Central memory CD4-positive, alpha-beta T cell (primary cell): ENCODE data around the gene HYDIN.
A peak's percentile ranks its signal among the peaks of the same experiment; 100 is the strongest.

Experiments
- DNase-seq: peaks from one replicate; pipeline ENCODE4 v3.0.0; 2022

HYDIN gene

DNA sequence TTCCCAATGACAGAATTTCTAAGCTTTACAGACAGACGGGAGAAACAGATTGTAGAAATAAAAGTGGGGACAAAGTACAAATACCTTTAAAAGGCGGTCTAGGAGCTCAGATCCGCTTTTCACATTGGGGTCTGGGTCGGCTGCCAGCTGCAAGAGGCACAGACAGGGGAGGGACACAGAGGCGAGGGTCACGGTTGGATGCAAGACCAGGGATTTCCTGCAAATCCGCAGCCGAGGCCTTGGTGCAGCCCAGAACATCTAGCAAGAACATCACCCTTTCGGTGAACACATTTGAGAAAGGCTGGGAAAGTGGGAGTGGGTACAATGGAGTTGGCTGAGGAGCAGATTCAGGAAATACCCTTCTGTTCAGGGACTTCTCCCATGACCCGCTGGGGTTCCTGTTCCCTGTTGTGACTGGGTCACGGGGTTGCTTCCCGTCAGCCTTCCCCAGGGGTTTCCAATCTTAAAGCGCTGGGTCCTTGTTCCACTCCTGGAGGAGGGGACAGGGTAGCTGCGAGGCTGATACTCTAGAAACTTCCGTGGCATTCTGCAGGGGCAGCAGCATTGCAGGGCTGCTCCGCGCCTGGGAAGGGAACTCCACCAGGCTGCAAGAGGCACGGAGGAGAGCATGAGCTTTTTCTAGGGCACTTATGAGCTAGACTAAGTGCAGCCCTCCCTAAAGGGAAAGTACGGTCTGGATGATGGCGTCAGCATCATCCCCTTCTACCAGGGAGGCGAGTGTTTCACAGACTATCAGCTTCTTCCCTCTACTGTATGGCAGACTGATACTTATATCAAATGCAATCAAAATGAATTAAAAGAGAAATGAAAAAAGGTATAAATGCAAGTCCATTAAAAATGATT is 445.6 kb downstream of the HYDIN start:
- no peak for DNase-seq

DNA sequence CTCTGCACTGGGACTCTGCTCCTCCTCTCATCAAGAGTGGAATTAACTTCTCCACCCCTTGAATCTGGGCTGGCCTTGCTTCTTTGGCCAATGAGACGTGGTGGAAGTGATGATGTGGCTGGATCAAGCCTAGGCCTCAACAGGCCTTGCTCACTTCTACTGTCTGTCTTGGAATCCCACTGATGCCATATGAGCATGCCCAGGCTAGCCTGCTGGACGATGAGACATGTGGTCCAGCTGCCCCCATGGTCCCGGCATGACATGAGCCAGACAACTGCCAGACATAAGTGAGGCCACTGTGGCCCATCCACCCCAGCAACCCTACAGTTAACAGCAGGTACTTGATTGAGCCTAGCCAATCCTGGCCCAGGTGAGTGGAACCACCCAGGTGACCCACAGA is 448.3 kb downstream of the HYDIN start:
- DNase-seq = no peak

DNA sequence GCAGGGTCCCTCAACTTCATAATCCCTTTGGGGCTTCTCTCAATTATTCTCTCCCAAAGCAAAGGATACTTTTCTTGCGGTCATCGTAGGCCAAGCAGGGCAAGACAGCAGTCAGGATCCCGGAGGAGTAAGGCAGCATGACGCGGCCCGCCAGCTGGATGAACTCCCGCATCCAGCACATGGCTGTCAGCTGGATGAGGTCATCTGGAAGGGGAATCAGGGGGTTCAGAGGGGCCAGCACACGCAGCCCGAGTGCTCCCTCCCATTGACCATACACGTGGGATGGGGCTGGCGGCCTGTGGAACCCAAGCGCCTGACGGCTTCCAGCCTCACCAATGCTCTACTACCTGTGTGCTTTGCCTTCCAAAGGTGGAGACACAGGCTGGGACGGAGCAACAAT is 448.7 kb downstream of the HYDIN start:
- DNase-seq = no peak

DNA sequence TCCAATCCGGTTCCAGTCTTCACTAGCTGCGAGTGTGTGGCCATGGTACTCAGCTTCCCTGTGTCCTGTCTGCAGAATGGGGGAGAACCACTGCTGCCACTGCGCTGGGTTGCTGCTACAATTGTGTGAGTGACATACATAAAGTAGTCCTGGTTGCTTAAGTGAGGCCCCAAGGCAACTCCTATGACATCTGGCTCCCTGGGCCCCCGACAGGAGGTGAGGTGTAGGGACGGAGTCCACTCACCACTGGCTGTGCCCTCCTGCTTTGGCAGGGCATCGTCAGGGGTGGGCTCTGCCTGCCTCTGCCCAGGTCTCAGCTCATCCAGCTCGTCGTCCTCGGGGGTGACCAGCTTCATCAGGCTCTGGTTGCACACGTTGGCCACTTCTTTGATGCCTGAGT is 450.0 kb downstream of the HYDIN start:
- DNase-seq = no peak

DNA sequence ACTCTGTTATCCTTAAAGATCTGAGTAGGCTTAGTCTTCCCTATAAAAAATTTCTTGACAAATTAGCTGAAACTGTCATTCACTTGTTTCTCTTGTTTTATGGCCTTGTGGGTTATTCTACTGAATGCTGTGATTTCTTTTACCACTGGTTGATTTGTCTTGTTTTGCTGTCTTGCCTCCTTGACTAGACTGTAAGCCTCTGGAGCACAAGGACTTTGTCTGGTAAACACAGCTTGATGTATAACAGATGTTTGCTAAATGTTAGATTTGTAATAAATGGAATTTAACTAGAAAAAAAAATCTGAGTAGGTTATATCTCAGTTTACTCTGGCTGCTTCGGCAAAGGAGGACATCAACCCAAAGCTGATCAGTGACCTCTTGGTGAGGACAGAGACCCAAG is 451.2 kb downstream of the HYDIN start:
- no peak for DNase-seq

DNA sequence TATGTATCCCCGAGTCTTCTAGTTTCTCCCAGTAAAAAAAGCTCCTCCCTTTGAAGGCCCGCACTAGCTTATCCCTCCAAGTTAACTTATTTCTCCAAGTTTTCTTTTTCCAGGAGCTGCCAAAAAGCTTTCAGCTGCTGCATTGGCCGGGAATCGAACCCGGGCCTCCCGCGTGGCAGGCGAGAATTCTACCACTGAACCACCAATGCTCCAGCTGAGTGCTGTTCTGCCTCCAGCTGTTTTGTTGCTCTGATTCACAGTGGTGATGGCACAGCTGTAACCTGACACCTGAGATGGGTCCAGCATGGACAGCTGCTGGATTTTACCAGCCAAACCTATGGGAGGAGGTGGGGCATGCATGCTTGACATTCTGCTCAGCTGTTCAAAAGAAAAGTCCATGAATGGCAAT is 451.6 kb downstream of the HYDIN start:
- no peak for DNase-seq

DNA sequence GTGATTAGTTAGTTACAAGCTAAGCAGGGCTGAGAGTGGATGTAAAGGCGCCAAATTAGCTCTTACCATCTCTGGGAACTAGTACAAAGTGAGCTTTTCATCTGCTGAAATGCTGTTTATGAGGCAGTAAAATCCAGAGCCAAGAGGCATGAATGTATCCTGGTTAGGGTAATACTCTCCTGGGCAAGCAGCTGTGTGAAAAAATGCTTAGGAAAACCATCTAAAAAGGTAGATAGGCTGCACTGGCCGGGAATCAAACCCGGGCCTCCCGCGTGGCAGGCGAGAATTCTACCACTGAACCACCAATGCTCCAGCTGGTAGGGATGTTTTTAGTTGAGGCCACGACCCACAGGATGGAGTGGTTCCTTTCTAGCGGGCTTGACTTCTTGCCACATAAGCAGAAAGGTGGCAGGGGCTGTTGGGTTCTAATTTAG is 452.5 kb downstream of the HYDIN start:
- DNase-seq = no peak

DNA sequence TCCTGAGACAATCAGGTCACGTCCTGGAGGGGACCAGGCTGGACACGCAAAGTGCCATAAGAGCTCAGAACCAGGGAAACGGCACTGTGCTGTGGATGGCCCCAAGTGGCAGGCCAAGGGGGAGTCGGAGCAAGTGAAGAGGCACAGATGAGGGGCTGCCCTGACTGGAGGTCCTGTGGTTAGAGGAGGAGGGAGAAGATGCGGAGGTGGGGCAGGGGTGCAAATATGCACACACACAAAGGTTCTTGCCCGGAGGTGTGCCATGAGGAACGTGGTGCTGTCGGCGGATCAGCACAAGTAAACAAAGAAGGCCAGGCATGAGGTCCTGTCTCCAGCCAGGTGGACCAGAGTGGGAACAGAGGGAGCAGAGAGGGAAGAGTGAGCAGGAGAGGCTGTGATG is 453.0 kb downstream of the HYDIN start:
- DNase-seq = no peak

DNA sequence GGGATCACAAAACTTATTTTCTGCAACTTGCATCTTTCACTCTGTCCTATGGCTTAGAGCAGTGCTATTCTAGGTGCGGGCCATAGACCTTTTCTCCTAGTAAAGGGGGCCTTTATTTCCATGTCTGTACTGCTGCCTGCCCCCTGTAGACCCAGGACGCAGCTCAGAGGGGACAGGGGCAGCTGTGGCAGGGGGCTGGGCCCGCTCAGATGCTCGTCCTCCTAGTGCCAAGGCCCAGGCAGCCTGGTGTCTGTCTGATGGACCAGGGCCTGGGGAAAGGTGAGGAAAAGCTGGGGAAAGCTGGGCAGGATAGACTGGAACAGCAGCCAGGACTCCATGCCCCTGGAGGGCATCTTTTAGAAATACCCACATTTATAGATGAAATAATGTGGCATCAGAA is 455.1 kb downstream of the HYDIN start:
- DNase-seq = no peak

DNA sequence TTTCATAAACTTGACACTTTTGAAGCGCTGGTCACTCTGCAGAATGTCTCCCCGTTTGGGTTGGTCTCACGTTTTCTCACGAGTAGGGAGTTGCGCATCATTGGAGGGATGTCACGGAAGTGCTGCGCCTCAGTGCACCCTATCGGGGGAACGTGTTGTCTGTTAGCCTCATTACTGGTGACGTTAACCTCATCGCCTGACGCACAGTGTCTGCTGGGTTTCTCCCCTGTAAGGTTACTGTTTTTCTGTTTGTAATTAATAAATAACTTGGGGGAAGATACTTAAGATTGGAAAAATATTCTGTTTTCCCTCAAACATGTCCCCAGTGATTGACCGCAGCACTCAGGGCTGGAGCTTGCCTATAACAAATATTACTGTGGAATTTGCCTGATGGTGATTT is 456.3 kb downstream of the HYDIN start:
- no peak for DNase-seq

DNA sequence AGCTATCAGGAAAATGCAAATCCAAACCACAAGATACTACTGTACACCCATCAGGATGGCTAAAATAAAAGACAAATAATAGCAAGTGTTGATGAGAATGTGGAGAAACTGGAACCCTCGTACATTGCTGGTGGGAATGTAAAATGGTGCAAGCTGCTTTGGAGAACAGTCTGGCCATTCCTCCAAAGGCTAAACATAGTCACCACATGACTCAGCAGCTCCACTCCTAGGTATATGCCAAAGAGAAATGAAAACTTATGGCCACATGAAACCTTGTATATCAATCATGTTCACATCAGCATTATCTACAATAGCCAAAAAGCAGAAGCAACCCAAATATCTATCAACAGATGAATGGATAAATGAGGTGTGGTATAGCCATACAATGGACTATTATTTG is 458.0 kb downstream of the HYDIN start:
- no peak for DNase-seq

DNA sequence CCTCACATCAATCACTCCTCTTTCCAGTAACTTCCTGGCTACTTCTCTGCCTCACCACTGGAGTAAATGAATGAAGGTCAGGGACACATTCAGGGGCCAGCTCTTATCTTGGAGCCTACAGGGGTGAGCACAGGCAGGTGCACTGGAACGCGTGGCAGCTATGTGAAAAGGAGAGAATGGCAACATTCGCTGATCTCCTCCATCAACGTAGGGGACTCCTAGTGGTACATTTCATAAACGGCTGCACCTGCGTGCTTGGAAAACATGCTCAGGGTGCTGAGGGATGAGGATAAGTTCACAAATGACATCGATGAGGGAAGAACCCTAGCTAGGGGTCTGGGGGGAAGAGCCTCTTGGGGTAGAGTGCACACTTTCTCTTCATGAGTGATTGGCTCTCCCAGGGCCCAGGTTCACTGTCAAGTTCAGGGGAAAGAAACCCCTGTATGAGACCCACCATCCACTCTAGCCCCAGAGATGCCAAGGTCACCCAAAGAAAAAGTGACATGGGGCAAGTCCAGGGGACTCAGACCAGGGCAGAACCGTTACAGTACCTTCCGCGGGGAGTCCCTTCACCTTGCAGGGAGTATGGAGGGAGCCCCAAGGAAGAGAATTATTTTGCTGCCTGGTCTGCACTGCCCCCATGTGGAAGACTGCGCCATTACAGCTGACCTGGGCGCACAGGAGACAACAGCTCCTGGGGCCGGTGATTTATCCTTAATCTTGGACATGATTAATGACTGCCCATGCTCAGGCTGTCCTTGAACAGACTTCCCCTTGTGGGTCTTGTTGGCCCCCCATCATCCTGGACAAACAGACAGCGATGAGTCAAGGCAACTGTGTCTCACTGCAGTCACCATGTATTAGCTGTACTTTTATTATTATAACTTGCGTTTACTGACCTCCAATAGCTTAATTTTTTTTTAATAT is 459.6 kb downstream of the HYDIN start:
- peak; percentile 15 for DNase-seq

DNA sequence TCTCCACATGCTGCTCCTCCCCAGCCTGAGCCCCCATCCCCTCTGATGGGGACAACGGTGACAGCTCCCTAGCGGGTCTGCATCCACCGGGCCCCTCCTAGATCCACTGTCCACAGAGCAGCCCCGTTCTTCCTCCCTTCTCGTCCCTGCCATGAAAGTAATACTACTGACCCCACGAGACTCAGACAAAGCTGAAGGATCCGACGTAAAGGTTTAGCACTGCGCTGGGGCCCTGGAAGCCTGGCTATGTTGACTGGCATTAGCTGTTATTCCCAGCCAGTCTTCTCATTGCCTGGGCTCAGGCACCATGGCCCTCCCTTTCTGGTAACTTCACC is 460.3 kb downstream of the HYDIN start:
- no peak for DNase-seq

DNA sequence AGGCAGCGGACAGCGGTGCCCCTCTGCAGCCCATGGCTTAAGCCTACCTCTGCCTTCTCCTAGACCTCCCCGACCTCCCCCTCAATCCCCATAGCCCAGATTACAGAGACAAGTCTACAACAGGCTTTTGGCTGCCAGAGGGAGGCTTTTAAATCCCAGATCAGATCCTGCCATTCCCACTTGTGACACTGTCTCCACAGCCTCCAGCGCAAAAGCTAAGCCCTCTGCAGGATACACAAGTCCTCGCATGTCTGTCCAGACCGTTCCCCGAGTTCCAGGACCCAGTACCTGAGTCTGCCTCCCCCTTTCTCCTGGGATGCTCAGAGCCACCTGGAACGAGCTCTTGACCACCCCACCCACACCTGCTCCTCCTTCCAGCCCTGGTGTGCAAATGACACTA is 460.8 kb downstream of the HYDIN start:
- no peak for DNase-seq

DNA sequence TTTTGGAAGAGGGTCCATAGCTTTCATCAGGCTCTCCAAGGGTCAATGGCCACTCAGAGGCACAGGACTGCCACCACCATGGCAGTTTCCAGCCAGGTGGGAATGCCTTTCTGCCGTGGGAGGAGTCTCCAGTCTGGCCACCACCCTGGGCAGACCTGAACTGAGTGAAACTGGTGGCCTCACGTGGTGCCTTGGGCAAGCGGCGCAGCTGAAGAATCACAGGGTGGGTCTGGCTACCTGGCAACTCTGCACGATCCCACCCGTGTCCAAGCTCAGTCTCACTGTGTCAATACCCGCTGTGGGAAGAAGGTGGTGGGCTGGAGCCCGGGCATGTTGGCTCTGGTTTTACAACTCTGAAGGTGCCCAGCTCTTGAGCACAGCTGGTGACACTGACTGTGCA is 461.4 kb downstream of the HYDIN start:
- no peak for DNase-seq

DNA sequence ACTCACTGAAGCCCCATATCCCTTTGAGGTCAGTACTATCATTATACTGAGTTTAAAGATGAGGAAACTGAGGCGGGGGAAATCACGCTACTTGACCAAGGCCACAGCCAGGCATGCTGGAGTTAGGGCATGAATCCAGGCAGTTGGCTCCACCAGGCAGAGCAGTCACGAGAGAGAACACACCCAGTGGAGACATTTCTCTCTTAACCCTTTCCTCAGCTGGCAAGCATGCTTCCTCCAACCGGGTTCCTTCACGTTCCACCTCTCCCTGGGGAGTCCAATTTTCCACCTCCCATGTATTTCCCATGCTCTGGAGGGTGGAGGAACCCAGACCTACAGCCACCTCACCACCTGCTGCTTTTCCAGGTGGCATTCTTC is 462.3 kb downstream of the HYDIN start:
- DNase-seq = no peak

DNA sequence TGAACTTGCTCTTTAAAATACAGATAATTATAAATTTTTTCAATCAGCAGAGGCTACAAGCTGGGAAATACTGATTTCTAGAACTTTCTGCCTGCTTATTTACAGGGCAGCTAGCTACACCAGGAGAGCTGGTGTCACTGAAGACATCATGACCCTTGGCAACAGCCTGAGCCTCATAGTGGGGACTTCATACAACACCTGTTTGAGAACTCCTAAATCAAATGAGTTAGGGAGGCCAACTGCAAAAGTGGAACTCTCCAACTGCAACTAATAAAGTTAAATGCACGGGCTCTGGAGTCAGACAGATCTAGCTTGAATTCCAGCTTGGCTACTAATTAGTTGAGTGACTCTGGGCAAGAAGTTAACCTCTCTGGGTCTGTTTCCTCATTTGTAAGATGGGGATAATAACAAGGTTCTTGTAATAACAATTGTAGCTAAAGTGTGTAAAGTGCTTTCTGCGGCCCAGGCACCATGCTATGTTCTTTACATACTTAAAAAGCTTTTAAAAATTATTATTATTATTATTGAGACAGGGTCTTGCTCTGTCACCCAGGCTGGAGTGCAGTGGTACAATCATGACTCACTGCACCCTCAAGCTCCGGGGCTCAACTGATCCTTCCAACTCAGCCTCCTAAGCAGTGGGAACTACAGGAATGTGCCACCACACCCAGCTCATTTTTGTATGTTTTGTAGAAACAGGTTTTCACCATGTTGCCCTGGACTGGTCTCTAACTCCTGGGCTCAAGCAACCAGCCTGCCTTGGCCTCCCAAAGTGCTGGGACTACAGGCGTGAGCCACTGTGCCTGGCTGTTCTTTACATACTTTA is 462.9 kb downstream of the HYDIN start:
- no peak for DNase-seq

DNA sequence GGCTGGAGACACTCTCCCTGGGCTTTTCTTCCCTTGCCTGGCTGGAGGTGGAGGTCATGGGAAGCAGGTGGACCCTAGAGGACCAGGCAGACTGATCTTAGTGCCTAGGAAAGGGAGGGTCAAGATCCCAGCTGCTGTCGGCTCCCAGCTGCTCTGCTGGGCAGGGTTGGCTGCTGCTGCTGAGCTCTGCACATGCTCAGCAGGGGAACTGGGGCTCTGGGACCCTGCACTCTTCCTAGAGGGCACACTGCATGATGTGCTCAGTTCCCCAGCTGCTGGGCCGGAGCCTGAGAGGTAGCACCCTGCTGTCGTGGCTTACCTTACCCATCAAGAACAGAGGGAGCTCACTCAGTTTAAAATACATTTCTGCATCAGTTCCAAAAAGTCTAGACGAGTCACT is 463.9 kb downstream of the HYDIN start:
- DNase-seq = no peak

DNA sequence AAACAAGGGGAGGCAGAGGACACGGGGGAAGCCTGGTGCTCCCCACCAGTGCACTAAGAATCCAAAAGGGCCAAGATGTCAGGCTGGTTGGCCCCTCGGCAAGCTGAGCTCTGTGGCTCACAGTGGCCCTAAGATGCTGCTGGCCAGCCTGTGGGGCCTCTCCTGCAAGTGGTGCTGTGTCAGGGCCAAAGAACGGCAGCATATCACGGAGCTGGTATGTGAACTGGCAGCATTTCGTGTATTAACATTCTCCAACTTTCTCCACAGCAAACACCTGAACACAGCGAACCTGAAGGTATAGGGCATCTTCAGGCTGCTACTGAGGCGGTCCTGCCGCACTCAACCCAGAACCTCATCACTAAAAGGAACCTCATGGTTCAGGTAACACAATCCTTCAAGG is 464.3 kb downstream of the HYDIN start:
- DNase-seq = no peak

DNA sequence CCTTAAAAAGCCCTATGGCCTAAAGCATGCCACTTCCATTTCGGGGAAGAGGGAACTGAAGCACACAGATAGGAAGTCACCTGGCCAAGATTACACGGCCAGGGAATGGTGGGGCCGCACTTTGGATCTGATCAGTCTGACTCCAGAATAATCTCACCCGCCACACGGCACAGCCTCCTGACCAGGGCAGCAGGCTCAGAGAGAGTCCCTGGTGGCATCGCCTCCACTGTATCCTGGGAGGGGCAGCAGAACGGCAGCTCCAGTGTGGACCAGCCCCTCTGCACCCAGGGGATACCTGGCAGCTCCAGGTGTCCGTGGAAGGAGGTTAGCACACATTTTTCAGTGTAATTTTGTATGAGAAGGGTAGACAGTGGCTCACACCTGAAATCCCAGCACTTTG is 465.0 kb downstream of the HYDIN start:
- DNase-seq = no peak

DNA sequence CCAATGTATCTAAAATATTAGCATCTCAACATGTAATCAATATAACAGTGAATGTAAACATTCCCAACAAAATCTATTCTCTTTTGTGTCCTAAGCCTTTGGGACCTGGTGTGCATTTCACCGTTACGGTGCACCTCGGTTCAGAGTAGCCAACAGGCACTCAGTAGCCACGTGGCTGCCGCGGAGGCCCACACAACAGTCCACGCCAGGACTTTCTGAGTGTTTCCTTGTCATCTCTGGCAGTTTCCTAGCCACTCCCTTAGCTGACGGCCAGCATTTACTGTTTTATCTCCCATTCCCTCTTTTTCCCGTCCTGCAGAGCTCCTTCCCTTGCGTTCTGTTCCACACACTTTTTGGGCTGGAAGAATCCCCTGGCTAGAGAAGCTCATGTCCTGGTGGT is 465.9 kb downstream of the HYDIN start:
- no peak for DNase-seq

DNA sequence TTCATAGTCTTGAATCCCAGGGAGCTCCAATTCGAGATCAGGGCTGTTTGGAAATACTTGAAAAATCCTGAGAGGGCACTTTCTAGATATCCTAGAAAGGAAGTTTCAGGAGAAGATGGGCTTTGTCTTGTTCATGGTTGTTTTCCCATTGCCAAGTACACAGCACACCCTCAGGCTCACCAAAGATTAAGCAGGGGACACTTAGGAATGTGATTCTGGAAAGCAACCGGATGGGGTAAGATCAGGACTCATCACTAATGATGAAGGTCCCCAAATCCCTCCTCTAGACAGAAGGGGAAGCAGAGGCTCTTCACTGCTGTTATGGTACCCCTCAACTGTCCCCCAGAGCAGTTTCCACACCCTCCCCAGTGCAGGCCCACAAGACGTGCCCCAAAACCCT is 470.3 kb downstream of the HYDIN start:
- DNase-seq = no peak

DNA sequence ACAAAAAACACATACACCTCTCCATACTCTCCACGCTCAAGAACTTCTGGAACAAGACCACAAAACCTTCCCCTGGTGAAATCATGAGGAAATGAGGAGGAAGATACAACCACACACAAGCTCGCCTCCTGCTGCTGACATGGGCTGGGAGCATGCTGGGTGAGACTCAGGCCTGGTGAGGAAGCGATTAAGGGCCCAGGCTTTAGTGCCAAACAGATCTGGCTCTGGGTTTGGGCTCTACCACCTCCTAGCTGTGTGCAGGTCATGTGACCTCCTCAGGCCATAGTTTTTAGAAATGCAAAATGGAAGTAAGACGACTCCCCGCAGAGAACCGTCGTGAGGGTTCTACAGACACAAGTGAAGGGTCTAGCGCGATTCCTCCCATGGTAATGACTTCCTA is 470.9 kb downstream of the HYDIN start:
- no peak for DNase-seq
